Measurements from ENCODE around the gene SLX4IP. TPM values are rescaled to one million over a fixed set of nuclear protein-coding genes. Genes with fewer than 3 reads are reported as not detected.

SLX4IP gene
- total and polyA plus RNA-seq, 2 donors (not counting 1 experiment from before 2014, with no cell fraction given) = 2.0 to 8.1 TPM

GRCh38 chr20:10520528-10520927 is 85.4 kb downstream of the SLX4IP start:
- no peak overlapping the region for H3K4me3 ChIP-seq (ENCODE audit: control extremely low read depth in 1 of 5, extremely low read depth in 1 of 5, insufficient read depth in 1 of 5, low read depth in 2 of 5, low read length in 4 of 5)
- H3K27ac ChIP-seq (ENCODE audit: low read length in 2 of 2) = no peak overlapping the region
- ATAC-seq (ENCODE audit: low read depth) (no peak), DNase-seq (no peak)
- H3K4me2 ChIP-seq (replicated peaks; ENCODE audit: low read depth, low read length, poor library complexity, severe bottlenecking) = no peak overlapping the region
- H4K20me1 ChIP-seq (ENCODE audit: control insufficient read depth, insufficient read depth, low read length, poor library complexity, severe bottlenecking) = peaks cover 12% of the 10 kb centered on the region
- H3K79me2 ChIP-seq (ENCODE audit: control insufficient read depth, insufficient read depth, low read length) = peaks cover 2% of the 10 kb centered on the region
- intact Hi-C loops (cut with micrococcal nuclease) = no loop called here
- Mint-ChIP-seq H3K27me3 (no peaks in the 10 kb centered on the region), H3K9me3 (ENCODE audit: insufficient read depth) (no peaks in the 10 kb centered on the region), H3K4me3 (no peak overlapping the region), H3K4me1 (peaks cover 11% of the 10 kb centered on the region), H3K27ac (no peak overlapping the region)
- no peak overlapping the region for H3K9ac ChIP-seq (ENCODE audit: low read length)
- H3K27me3 ChIP-seq (replicated peaks in 1 of 4; ENCODE audit: control extremely low read depth in 1 of 4, control insufficient read depth in 3 of 4, insufficient read depth in 4 of 4, low read length in 3 of 4) = no peaks in the 10 kb centered on the region
- no peaks in the 10 kb centered on the region for H3K4me1 ChIP-seq (ENCODE audit: control insufficient read depth in 2 of 2, insufficient read depth in 2 of 2, low read length in 2 of 2)
- H3K36me3 ChIP-seq (replicated peaks in 1 of 2; ENCODE audit: control extremely low read depth in 1 of 2, control insufficient read depth in 1 of 2, extremely low read depth in 1 of 2, insufficient read depth in 2 of 2, low read length in 1 of 2) = no peaks in the 10 kb centered on the region
- ChIA-PET CTCF (no interaction called here), POLR2A (no interaction called here)
- TF ChIP-seq EZH2 (IDR thresholded peaks at IDR 0.05; ENCODE audit: borderline replicate concordance, insufficient read depth, low read depth, low read length, poor library complexity, severe bottlenecking) (no peak), CTCF (IDR thresholded peaks at IDR 0.05) (no peak)
- H3K9me3 ChIP-seq (ENCODE audit: control extremely low read depth in 1 of 3, control insufficient read depth in 2 of 3, insufficient read depth in 1 of 3, low read length in 2 of 3) = no peaks in the 10 kb centered on the region
- no peak overlapping the region for H2AFZ ChIP-seq (ENCODE audit: insufficient read depth, low read depth, low read length, poor library complexity, severe bottlenecking)

DNA sequence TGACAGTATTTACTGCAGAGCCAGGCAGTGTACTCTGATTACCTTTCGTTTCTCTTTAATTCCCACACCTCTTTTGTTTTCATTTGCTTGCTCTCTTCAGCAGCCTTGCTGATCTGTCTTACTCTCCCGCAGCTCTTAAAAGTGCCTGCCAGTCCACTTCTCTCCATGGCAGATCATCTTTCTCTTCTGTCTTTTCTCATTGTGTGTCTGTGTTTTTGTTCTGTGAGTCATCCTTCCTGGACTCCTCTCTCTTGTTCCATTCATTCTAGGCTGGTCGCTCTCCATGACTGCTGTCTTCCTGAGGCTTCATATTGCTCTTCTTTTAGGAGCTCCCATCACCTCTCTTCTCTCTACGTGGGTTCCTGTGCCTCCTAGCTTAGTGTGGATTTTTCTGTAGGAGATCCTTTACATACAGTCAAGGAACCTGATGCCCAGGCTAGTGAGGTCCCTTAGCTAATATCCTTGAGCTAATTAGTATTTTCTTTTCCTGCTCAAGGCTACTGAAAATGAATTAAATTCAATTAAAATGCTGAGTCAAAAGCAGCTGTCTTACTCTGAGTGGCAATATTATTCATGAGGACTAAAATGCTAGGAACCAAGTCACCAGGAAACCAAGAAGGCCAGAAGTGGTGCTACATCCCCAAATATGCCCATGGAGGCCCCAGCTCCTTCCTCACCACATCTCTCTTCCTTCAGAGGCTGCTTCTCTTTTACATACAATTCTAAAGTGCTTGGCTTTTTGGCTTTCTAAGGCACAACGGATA is 86.1 kb downstream of the SLX4IP start:
- no peak overlapping the region for H3K27ac Mint-ChIP-seq
- H3K4me1 ChIP-seq (ENCODE audit: control insufficient read depth in 2 of 2, insufficient read depth in 2 of 2, low read length in 2 of 2) = no peaks in the 10 kb centered on the region
- H3K27me3 Mint-ChIP-seq = no peaks in the 10 kb centered on the region
- intact Hi-C loops (cut with micrococcal nuclease) = no loop called here
- ChIA-PET POLR2A (no interaction called here), CTCF (no interaction called here)
- H3K4me3 Mint-ChIP-seq = no peak overlapping the region
- H3K9me3 ChIP-seq (ENCODE audit: control extremely low read depth in 1 of 3, control insufficient read depth in 2 of 3, insufficient read depth in 1 of 3, low read length in 2 of 3) = no peaks in the 10 kb centered on the region
- H3K27ac ChIP-seq (ENCODE audit: low read length in 2 of 2) = no peak overlapping the region
- H3K9me3 Mint-ChIP-seq (ENCODE audit: insufficient read depth) = no peaks in the 10 kb centered on the region
- H3K9ac ChIP-seq (ENCODE audit: low read length) = no peak overlapping the region
- 80% methylated on average over 1 of the region's 5 CpGs for WGBS (ENCODE audit: insufficient coverage)
- peaks cover 11% of the 10 kb centered on the region for H3K4me1 Mint-ChIP-seq
- H3K4me3 ChIP-seq (ENCODE audit: control extremely low read depth in 1 of 5, extremely low read depth in 1 of 5, insufficient read depth in 1 of 5, low read depth in 2 of 5, low read length in 4 of 5) = no peak overlapping the region
- peaks cover 2% of the 10 kb centered on the region for H3K79me2 ChIP-seq (ENCODE audit: control insufficient read depth, insufficient read depth, low read length)
- no peak for TF ChIP-seq CTCF (IDR thresholded peaks at IDR 0.05)
- TF ChIP-seq EZH2 (IDR thresholded peaks at IDR 0.05; ENCODE audit: borderline replicate concordance, insufficient read depth, low read depth, low read length, poor library complexity, severe bottlenecking) = no peak
- H3K36me3 ChIP-seq (replicated peaks in 1 of 2; ENCODE audit: control extremely low read depth in 1 of 2, control insufficient read depth in 1 of 2, extremely low read depth in 1 of 2, insufficient read depth in 2 of 2, low read length in 1 of 2) = no peaks in the 10 kb centered on the region
- H3K4me2 ChIP-seq (replicated peaks; ENCODE audit: low read depth, low read length, poor library complexity, severe bottlenecking) = no peak overlapping the region
- H3K27me3 ChIP-seq (replicated peaks in 1 of 4; ENCODE audit: control extremely low read depth in 1 of 4, control insufficient read depth in 3 of 4, insufficient read depth in 4 of 4, low read length in 3 of 4) = no peaks in the 10 kb centered on the region
- H4K20me1 ChIP-seq (ENCODE audit: control insufficient read depth, insufficient read depth, low read length, poor library complexity, severe bottlenecking) = peaks cover 8% of the 10 kb centered on the region
- ATAC-seq (ENCODE audit: low read depth) (no peak), DNase-seq (no peak)
- H2AFZ ChIP-seq (ENCODE audit: insufficient read depth, low read depth, low read length, poor library complexity, severe bottlenecking) = no peak overlapping the region

Data from B cell (primary cell).